SK-N-SH treated with all-trans-retinoic acid at 6 μM for 48 hours (cell line): ENCODE data around the gene TNFRSF11A.

Source experiments
- ATAC-seq: fragments of 200-7000 bp; cut with Tn5 transposase; 3 replicates; pipeline ENCODE4 v1.9.1; 2020; ENCODE audit warnings: mild to moderate bottlenecking, moderate library complexity
- ARNTL ChIP-seq: fragments of 450-650 bp; formaldehyde crosslinking; IDR thresholded peaks from 2 replicates; pipeline ENCODE4 v1.5.0; 2020; ENCODE audit warnings: low read depth, mild to moderate bottlenecking, moderate library complexity, borderline replicate concordance
- BACH2 ChIP-seq: fragments of 250-450 bp; sonication (Bioruptor Pico); IDR thresholded peaks from 2 replicates; pipeline ENCODE4 v1.9.0; 2021; ENCODE audit warnings: mild to moderate bottlenecking, borderline replicate concordance
- CREB5 ChIP-seq: fragments of 250-450 bp; sonication (Bioruptor Pico); IDR thresholded peaks from 2 replicates; pipeline ENCODE4 v1.5.1; 2020; ENCODE audit warnings: low read depth, mild to moderate bottlenecking, moderate library complexity
- CSDC2 ChIP-seq: fragments of 250-450 bp; sonication (Bioruptor Pico); IDR thresholded peaks from 2 replicates; pipeline ENCODE4 v1.5.0; 2020; ENCODE audit warnings: mild to moderate bottlenecking, moderate library complexity
- ESRRG ChIP-seq: fragments of 250-450 bp; sonication (Bioruptor Pico); IDR thresholded peaks from 2 replicates; pipeline ENCODE4 v1.6.1; 2021; ENCODE audit warnings: mild to moderate bottlenecking
- GLIS3 ChIP-seq: fragments of 250-450 bp; sonication (Bioruptor Pico); IDR thresholded peaks from 2 replicates; pipeline ENCODE4 v1.5.0; 2020; ENCODE audit warnings: mild to moderate bottlenecking, moderate library complexity
- ISL1 ChIP-seq: fragments of 250-450 bp; sonication (Bioruptor Pico); IDR thresholded peaks from 2 replicates; pipeline ENCODE4 v2.1.2; 2022; ENCODE audit warnings: mild to moderate bottlenecking, moderate library complexity
- OSR1 ChIP-seq: fragments of 250-450 bp; sonication (Bioruptor Pico); IDR thresholded peaks from 2 replicates; pipeline ENCODE4 v1.8.0; 2022; ENCODE audit warnings: moderate library complexity, mild to moderate bottlenecking, inconsistent platforms
- PATZ1 ChIP-seq: fragments of 250-450 bp; sonication (Bioruptor Pico); IDR thresholded peaks from 2 replicates; pipeline ENCODE4 v1.8.0; 2020; ENCODE audit warnings: mild to moderate bottlenecking, moderate library complexity, borderline replicate concordance
- PPARA ChIP-seq: fragments of 250-450 bp; sonication (Bioruptor Pico); IDR thresholded peaks from 2 replicates; pipeline ENCODE4 v1.5.0; 2020; ENCODE audit warnings: mild to moderate bottlenecking, borderline replicate concordance
- RARB ChIP-seq: fragments of 250-450 bp; sonication (Bioruptor Pico); IDR thresholded peaks from 2 replicates; pipeline ENCODE4 v1.8.0; 2021; ENCODE audit warnings: mild to moderate bottlenecking, moderate library complexity
- SNAI2 ChIP-seq: fragments of 250-450 bp; sonication (Bioruptor Pico); IDR thresholded peaks from 2 replicates; pipeline ENCODE4 v1.5.0; 2020; ENCODE audit warnings: mild to moderate bottlenecking, moderate library complexity
- TCF4 ChIP-seq: fragments of 250-450 bp; sonication (Bioruptor Pico); IDR thresholded peaks from 2 replicates; pipeline ENCODE4 v1.8.0; 2021; ENCODE audit warnings: mild to moderate bottlenecking, moderate library complexity, borderline replicate concordance
- TOX ChIP-seq: fragments of 250-450 bp; sonication (Bioruptor Pico); IDR thresholded peaks from 2 replicates; pipeline ENCODE4 v1.8.0; 2021; ENCODE audit warnings: mild to moderate bottlenecking, moderate library complexity, borderline replicate concordance
- TSHZ2 ChIP-seq: fragments of 250-450 bp; sonication (Bioruptor Pico); IDR thresholded peaks from 2 replicates; pipeline ENCODE4 v1.5.0; 2020; ENCODE audit warnings: mild to moderate bottlenecking, moderate library complexity
- ZC3H10 ChIP-seq: fragments of 250-450 bp; sonication (Bioruptor Pico); IDR thresholded peaks from 2 replicates; pipeline ENCODE4 v1.5.1; 2021; ENCODE audit warnings: mild to moderate bottlenecking, moderate library complexity
- ZFP3 ChIP-seq: fragments of 250-450 bp; sonication (Bioruptor Pico); IDR thresholded peaks from 2 replicates; pipeline ENCODE4 v1.5.0; 2020; ENCODE audit warnings: mild to moderate bottlenecking, moderate library complexity
- ZFP30 ChIP-seq: fragments of 450-650 bp; formaldehyde crosslinking; IDR thresholded peaks from 2 replicates; pipeline ENCODE4 v1.5.0; 2022; ENCODE audit warnings: mild to moderate bottlenecking, moderate library complexity
- ZNF565 ChIP-seq: fragments of 450-650 bp; formaldehyde crosslinking; conservative IDR thresholded peaks from 2 replicates; pipeline ENCODE4 v1.5.0; 2020; ENCODE audit warnings: low read depth, mild to moderate bottlenecking, moderate library complexity
- ZNF70 ChIP-seq: fragments of 450-650 bp; formaldehyde crosslinking; IDR thresholded peaks from 2 replicates; pipeline ENCODE4 v1.5.0; 2020; ENCODE audit warnings: mild to moderate bottlenecking, moderate library complexity
- ZNF8 ChIP-seq: fragments of 450-650 bp; formaldehyde crosslinking; IDR thresholded peaks from 2 replicates; pipeline ENCODE4 v1.5.0; 2020; ENCODE audit warnings: mild to moderate bottlenecking, moderate library complexity
- TF ChIP-seq, protein P1 (sequence below): fragments of 250-450 bp; sonication (Bioruptor Pico); IDR thresholded peaks from 2 replicates; pipeline ENCODE4 v1.8.0; 2021; ENCODE audit warnings: low read depth, mild to moderate bottlenecking, moderate library complexity, borderline replicate concordance

TNFRSF11A gene

DNA sequence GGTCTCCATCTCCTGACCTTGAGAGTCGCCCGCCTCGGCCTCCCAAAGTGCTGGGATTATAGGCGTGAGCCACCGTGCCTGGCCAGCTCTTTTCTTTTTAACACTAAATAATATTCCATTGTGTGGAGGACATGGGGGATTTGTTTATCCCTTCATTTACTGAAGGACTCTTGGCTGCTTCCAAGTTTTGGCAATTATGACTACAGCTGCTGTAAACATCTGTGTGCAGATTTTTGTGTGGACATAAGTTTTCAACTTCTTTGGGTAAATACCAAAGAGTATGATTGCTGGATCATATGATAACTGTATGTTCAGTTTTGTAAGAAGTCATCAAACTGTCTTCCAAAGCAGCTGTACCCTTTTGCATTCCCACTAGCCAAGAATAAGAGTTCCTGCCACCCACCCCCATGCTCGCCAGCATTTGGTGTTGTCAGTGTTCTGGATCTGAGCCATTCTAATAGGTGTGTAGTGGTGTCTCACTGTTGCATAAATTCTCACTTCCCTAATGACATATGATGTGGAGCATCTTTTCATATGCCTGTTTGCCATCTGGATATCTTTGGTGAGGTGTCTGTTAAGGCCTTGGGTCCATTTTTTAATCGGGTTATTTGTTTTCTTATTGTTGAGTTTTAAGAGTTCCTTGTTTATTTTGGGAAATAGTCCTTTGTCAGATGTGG lies 52.2 kb downstream of the TNFRSF11A start:
- ATAC-seq: no peak
- TF ChIP-seq ZNF565 (CRISPR knock-in tag): no peak
- TF ChIP-seq TCF4 (CRISPR knock-in tag): no peak
- TF ChIP-seq ESRRG (CRISPR knock-in tag): no peak
- no peak for TF ChIP-seq BACH2 (CRISPR knock-in tag)
- no peak for TF ChIP-seq TOX (CRISPR knock-in tag)
- TF ChIP-seq CSDC2 (CRISPR knock-in tag): no peak
- TF ChIP-seq, protein P1, sequence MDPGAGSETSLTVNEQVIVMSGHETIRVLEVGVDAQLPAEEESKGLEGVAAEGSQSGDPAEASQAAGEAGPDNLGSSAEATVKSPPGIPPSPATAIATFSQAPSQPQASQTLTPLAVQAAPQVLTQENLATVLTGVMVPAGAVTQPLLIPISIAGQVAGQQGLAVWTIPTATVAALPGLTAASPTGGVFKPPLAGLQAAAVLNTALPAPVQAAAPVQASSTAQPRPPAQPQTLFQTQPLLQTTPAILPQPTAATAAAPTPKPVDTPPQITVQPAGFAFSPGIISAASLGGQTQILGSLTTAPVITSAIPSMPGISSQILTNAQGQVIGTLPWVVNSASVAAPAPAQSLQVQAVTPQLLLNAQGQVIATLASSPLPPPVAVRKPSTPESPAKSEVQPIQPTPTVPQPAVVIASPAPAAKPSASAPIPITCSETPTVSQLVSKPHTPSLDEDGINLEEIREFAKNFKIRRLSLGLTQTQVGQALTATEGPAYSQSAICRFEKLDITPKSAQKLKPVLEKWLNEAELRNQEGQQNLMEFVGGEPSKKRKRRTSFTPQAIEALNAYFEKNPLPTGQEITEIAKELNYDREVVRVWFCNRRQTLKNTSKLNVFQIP: no peak

GRCh38 chr18:62379051-62379450 lies 53.9 kb downstream of the TNFRSF11A start:
- TF ChIP-seq ZFP30 (CRISPR knock-in tag) (no peak), TSHZ2 (CRISPR knock-in tag) (no peak), ARNTL (CRISPR knock-in tag) (no peak), ZNF565 (CRISPR knock-in tag) (no peak), CREB5 (no peak), ESRRG (CRISPR knock-in tag) (no peak), PATZ1 (CRISPR knock-in tag) (no peak), PPARA (CRISPR knock-in tag) (no peak), ZC3H10 (no peak), BACH2 (CRISPR knock-in tag) (no peak), SNAI2 (CRISPR knock-in tag) (no peak), ZFP3 (no peak), TOX (CRISPR knock-in tag) (no peak), GLIS3 (CRISPR knock-in tag) (no peak), ZNF8 (CRISPR knock-in tag) (no peak)
- TF ChIP-seq, protein P1: no peak
- no peak for ATAC-seq

DNA sequence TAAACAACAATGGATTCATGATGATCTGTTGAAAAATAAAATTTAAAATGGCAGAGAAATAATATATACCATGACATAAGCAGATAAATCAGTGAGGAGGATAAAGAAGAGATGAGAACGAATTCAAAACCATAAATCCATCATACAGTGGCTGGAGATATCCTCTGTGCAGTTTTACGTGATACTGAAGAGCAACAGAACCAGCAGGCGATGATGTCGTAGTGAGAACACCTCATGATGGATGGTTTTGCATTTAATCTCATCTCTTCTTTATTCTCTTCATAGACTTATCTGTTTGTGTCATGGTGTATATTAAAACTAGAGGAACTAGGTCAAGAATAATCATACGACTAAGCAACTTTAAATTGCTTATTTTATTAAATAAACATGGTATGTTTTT lies 56.3 kb downstream of the TNFRSF11A start:
- no peak for ATAC-seq
- TF ChIP-seq OSR1 (CRISPR knock-in tag) (no peak), ESRRG (CRISPR knock-in tag) (no peak)

DNA sequence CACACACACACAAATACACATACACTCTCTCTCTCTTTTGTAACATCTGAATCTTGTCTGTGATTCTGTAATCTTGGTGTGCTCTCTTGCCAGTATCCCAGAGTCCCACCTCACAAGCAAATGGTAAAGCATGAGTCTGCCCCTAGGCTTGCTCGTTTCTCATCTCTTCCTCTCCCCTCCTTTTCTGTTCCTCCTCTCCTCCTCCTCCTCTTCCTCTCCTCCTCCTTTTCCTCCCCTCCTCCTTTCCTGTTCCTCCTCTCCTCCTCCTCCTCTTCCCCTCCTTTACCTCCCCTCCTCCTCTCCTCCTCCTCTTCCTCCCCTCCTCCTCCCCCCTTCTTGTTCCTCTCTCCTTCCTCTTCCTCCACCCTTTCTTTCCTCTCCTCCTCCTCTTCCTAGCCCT lies 59.0 kb downstream of the TNFRSF11A start:
- ATAC-seq: no peak
- no peak for TF ChIP-seq TOX (CRISPR knock-in tag)
- no peak for TF ChIP-seq SNAI2 (CRISPR knock-in tag)
- TF ChIP-seq ISL1 (CRISPR knock-in tag): no peak
- TF ChIP-seq RARB (CRISPR knock-in tag): no peak
- no peak for TF ChIP-seq ESRRG (CRISPR knock-in tag)
- TF ChIP-seq ARNTL (CRISPR knock-in tag): no peak
- no peak for TF ChIP-seq ZNF70 (CRISPR knock-in tag)
- no peak for TF ChIP-seq PATZ1 (CRISPR knock-in tag)
- no peak for TF ChIP-seq ZNF565 (CRISPR knock-in tag)
- no peak for TF ChIP-seq OSR1 (CRISPR knock-in tag)
- TF ChIP-seq, protein P1: no peak
